Left hindlimb (tissue), 1 donor: Measurements from ENCODE around the gene ELF4.

ENCODE experiments used
- DNase-seq: peaks from one replicate; pipeline ENCODE4 v3.0.0-alpha.2; 2018

ELF4 gene

DNA sequence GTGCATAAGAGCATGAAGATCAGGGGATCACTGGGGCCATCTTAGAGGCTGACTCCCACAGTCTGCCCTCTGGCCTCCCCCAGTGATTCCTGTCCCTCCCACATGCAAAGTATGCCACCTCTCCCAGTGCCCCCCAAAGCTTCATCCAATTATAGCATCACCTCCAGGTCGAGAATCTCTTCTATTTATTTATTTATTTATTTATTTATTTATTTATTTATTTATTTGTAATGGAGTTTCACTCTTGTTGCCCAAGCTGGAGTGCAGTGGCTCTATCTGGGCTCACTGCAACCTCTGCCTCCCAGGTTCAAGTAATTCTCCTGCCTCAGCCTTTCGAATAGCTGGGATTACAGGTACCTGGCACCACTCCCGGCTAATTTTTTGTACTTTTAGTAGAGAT is 77.7 kb downstream of the ELF4 start:
- no peak for DNase-seq

DNA sequence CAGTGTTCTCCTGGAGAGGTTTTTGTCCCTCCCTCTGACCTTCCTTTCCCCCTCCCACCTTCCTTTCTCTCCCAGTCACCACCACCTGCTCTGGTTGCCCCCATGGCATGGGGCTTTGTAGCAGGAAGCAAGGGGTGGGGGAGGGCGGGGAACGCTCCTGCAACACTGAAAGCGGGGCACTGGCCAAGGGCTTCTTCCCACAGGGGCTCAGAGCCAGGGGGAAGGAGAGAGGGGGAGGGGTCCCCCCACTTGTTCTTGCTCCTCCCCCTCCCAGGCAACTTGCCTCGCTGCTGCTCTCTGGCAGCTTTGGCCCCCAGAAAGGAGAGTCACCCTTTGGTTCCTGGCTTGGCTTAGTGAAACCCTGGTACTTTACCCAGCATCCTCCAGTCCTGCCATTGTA is 79.5 kb downstream of the ELF4 start:
- no peak for DNase-seq

DNA sequence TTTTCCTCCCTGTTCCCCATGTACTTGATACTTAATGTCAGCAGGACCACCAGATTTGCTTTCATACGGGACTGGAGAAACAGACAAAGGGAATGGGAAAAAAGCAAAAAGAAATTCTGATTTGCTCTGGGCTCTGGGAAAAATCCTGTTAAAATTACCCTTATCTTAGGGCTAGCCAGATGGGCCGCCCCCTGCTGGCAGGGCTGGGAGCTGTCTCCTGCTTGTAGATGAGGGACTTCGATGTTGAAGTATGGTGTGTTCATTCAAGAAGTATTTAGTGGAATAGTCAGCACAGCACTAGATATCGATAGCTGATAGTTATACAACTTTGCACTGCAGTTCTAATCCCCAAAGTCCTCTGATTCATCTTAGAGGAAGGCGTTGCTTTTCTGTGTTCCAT is 82.1 kb downstream of the ELF4 start:
- DNase-seq: no peak

DNA sequence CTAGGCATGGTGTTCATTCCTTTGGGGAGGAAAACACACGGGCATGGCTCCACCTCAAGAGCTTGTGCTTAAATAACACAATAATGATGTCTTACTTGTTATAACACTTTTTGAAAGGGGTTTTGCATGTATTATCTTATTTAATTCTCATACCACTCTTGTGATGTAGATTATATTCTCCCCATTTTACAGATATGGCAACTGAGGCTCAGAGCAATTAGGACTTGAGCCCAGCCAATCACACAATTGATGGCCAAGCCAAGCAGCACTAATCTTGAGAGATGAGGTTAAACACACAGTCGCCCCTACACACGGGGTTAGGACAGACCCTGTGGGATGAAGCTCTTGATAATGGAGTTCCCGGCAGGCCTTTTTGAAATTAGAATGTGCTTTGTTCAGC is 82.7 kb downstream of the ELF4 start:
- DNase-seq: no peak

DNA sequence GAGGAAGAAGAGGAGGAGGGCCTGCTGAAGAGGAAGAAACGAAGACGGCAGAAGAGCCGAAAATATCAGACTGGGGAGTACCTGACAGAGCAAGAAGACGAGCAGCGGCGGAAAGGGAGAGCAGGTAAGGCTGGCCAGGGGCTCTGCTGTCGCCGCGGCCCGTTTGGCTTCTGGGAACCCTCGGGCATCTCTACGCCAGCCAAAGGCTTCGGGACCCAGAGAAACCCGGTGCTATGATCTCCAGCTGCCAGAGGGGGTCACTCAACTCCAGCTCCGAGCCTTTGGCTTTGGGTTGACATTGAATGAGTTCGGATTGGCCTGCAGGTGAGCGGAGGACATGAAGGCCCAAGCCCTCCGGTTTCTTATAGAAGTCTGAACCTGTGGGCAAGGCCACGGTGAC is 85.0 kb downstream of the ELF4 start:
- no peak for DNase-seq

DNA sequence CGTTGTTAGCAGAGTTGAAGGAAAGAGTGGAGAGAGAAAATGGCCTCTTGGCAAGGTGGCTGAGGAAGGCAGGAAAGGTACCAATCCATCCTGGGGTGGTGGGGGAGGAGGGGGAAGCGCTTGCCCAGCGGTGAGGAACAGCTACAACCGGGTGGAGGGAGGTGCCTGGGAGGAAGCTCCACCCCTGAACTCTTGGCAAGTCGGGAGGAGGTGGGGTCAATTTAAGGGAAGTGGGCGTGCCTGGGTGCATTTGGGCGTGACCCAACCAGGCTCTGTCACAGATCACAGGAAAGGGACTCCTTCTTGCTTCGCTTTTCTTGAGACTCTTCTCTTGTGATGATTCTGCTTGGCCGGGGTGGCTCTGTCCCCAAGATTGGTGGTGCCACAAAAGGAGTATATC is 86.2 kb downstream of the ELF4 start:
- DNase-seq: peak; percentile 68

DNA sequence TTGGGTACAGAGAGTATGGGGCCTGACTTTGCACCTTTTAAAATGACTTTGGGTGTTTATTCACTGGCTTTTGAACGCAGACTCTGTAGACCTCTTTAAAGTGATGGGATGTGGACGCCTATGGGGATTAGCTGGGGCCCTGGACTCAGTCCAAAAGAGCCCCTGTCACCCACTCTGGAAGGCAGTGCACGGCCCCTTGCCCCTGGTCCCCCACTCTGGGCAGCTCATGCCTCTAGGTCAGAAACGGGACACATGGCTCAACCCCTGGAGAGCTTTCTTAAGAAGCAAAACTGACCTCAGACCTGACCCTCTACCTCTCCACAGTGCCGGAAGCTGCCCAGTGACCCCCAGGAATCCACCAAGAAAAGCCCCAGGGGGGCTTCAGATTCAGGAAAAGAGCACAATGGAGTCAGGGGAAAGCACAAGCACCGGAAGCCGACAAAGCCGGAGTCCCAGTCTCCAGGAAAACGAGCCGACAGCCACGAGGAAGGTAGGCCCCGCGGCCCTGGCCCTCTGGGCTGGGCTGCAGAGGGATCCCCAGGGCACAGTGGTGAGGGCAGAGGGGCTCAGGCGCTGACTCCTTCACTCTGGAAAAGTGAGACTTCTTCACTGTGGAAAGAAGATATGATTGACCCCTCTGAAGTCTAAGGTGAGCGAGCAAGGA is 89.5 kb downstream of the ELF4 start:
- DNase-seq: no peak

DNA sequence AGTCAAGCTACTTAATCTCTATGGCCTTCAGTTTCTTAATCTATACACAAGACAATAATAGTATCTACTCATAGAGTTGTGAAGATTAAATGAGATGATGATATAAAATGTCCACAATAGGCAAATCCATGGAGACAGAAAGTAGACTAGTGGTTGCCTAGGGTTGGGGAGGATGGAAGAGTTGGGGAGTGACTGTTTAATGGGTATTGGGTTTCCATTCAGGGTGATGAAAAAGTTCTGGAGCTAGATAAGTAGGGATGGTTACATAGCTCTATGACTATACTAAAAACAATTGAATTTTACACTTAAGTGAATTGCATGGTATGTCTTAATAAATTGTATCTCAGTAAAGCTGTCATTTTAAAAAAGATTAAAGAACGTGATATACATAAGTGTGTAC is 92.2 kb downstream of the ELF4 start:
- no peak for DNase-seq

DNA sequence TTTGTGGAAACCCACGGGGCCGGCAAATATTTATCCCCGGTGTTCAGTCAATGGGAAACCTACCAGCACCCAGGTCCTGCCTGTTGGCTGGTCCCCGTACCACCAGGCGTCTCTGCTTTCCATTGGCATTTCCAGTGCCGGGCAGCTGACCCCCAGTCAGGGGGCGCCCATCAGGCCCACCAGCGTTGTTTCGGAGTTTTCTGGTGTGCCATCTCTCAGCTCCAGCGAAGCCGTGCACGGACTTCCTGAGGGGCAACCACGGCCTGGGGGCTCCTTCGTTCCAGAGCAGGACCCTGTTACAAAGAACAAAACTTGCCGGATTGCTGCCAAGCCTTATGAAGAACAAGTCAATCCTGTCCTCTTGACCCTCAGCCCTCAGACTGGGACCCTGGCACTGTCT is 95.1 kb downstream of the ELF4 start:
- DNase-seq: no peak
